OCI-LY7 (cell line): ENCODE results near the gene BMERB1. TPM values are rescaled to one million over a fixed set of nuclear protein-coding genes. Genes with fewer than 3 reads are reported as not detected.
"Not testable (repeated sequence)": the region's sequence is repeated elsewhere in the genome, so short reads cannot be mapped to it uniquely, and the experiment has no call there.

ENCODE experiments used
- BruUV-seq: library from RNA; stranded (reverse); fragments of 400-500 nt; replicated peaks from 2 replicates; lab custom pipeline; 2021; lab: Mats Ljungman, UMichigan
- CTCF ChIA-PET: fragments of 300-600 bp; sonication (Branson Sonifier 250); formaldehyde crosslinking; loops from one replicate; lab custom pipeline; 2022; ENCODE audit warnings: antibody characterized with exemption; ENCODE audit not compliant: unreplicated experiment; lab: Charles Lee
- POLR2A ChIA-PET: fragments of 300-600 bp; sonication (Branson Sonifier 250); formaldehyde crosslinking; loops from one replicate; lab custom pipeline; 2022; ENCODE audit warnings: antibody characterized with exemption; lab: Charles Lee
- DNase-seq: peaks from one replicate; pipeline ENCODE4 v3.0.0-alpha.2; 2015; ENCODE audit warnings: low spot score
- H2AFZ ChIP-seq: fragments of 200-600 bp; sonication (generic), shearing (Covaris generic); 2 replicates; pipeline ENCODE4 v1.6.1; 2014; ENCODE audit warnings: mild to moderate bottlenecking, antibody characterized with exemption, low read length, moderate library complexity
- H3K27ac ChIP-seq: fragments of 200-600 bp; sonication (generic); 2 replicates; pipeline ENCODE4 v1.5.1; 2014; ENCODE audit warnings: mixed run types, low read depth, mild to moderate bottlenecking, moderate library complexity, low read length, inconsistent platforms; ENCODE audit not compliant: poor library complexity, severe bottlenecking
- H3K36me3 ChIP-seq: fragments of 200-600 bp; sonication (generic); 2 replicates; pipeline ENCODE4 v1.6.1; 2014; ENCODE audit warnings: mild to moderate bottlenecking, antibody characterized with exemption, low read length, moderate library complexity, mixed read lengths; ENCODE audit not compliant: insufficient read depth
- H3K4me1 ChIP-seq: fragments of 200-600 bp; sonication (generic); 2 replicates; pipeline ENCODE4 v1.5.1; 2014; ENCODE audit warnings: mild to moderate bottlenecking, low read length; ENCODE audit not compliant: insufficient read depth, poor library complexity, severe bottlenecking
- H3K4me2 ChIP-seq: fragments of 200-600 bp; sonication (generic); 2 replicates; pipeline ENCODE4 v1.6.1; 2014; ENCODE audit warnings: mild to moderate bottlenecking, low read length
- H3K4me3 ChIP-seq: fragments of 200-600 bp; sonication (generic); 2 replicates; pipeline ENCODE4 v1.5.1; 2014; ENCODE audit warnings: mild to moderate bottlenecking, low read depth, low read length; ENCODE audit not compliant: poor library complexity, severe bottlenecking
- H3K79me2 ChIP-seq: fragments of 200-600 bp; sonication (generic); 2 replicates; pipeline ENCODE4 v1.6.1; 2016; ENCODE audit warnings: low read depth, mild to moderate bottlenecking, low read length, moderate library complexity, mixed read lengths; ENCODE audit not compliant: insufficient read depth
- H3K9me2 ChIP-seq: fragments of 200-600 bp; sonication (generic); 2 replicates; pipeline ENCODE4 v1.6.1; 2016; ENCODE audit warnings: mild to moderate bottlenecking, low read length, mixed read lengths; ENCODE audit not compliant: insufficient read depth
- H3K9me3 ChIP-seq: fragments of 200-600 bp; sonication (generic); 2 replicates; pipeline ENCODE4 v1.6.1; 2014; ENCODE audit warnings: mild to moderate bottlenecking, mixed run types, low read length, mixed read lengths
- H4K20me1 ChIP-seq: fragments of 200-600 bp; sonication (generic); 2 replicates; pipeline ENCODE4 v1.6.1; 2014; ENCODE audit warnings: mild to moderate bottlenecking, antibody characterized with exemption, low read length, moderate library complexity, mixed read lengths; ENCODE audit not compliant: insufficient read depth
- EZH2phosphoT487 ChIP-seq: fragments of 200-600 bp; sonication (generic); IDR thresholded peaks from 2 replicates; pipeline ENCODE4 v1.6.1; 2018; ENCODE audit warnings: low read depth, borderline replicate concordance, mild to moderate bottlenecking, mixed run types, antibody characterized with exemption, low read length, moderate library complexity, mixed read lengths
- intact Hi-C: fragments of 100-400 bp; cut with micrococcal nuclease; formaldehyde crosslinking; loops from one replicate; pipeline ENCODE4 v1.10.0; 2022; ENCODE audit not compliant: unreplicated experiment
- total RNA-seq, 2 experiments: library from RNA; depleted of rRNA in 1 of 2; stranded (reverse); fragments of >200 nt in 1 of 2; shearing (Covaris generic) in 1 of 2; gene quantifications; 2 replicates each; pipeline ENCODE4 v1.2.3, GENCODE V29; 2014 to 2022
- TF ChIP-seq, protein P1 (sequence below): fragments of 200-600 bp; sonication (generic); conservative IDR thresholded peaks from 2 replicates; pipeline ENCODE4 v1.5.1; 2014; ENCODE audit warnings: mild to moderate bottlenecking, antibody characterized with exemption, low read length, moderate library complexity, mixed read lengths

Gene BMERB1
- total RNA-seq, 2 experiments from 2014 or later, result not detected

DNA sequence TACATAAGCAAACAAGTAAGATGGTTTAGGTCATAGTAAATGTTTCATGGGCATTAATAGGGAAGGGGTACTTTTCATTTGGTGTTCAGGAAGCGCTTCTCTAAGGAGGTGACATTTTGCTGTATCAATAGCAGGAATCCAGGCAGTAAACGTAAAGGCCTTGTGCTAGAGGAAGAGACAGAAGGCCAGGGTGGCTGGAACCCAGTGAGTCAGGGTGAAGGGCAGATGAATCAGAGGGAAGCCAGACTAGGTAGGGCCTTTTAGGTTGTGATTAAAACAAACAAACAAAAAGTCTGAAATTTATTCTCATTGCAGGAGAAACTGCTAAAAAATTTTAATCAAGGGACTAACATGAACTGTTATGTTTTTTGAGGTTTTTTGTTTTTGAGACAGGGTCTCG lies 6.5 kb downstream of the BMERB1 start:
- BruUV-seq, result no TSS peak
- DNase-seq, result no peak
- H3K4me1 ChIP-seq, result no peaks in the 10 kb centered on the region
- 0 out of 2 replicates have a peak, but pooled peaks cover 4% of the 10 kb centered on the region for H3K9me3 ChIP-seq
- ChIA-PET POLR2A (no interaction called here), CTCF (no interaction called here)
- H3K4me2 ChIP-seq, result no peak overlapping the region
- no peak overlapping the region for H3K27ac ChIP-seq
- H4K20me1 ChIP-seq, result no peaks in the 10 kb centered on the region
- no peak overlapping the region for H3K4me3 ChIP-seq
- no peaks in the 10 kb centered on the region for H3K36me3 ChIP-seq
- no peak for TF ChIP-seq EZH2phosphoT487
- TF ChIP-seq, protein P1, sequence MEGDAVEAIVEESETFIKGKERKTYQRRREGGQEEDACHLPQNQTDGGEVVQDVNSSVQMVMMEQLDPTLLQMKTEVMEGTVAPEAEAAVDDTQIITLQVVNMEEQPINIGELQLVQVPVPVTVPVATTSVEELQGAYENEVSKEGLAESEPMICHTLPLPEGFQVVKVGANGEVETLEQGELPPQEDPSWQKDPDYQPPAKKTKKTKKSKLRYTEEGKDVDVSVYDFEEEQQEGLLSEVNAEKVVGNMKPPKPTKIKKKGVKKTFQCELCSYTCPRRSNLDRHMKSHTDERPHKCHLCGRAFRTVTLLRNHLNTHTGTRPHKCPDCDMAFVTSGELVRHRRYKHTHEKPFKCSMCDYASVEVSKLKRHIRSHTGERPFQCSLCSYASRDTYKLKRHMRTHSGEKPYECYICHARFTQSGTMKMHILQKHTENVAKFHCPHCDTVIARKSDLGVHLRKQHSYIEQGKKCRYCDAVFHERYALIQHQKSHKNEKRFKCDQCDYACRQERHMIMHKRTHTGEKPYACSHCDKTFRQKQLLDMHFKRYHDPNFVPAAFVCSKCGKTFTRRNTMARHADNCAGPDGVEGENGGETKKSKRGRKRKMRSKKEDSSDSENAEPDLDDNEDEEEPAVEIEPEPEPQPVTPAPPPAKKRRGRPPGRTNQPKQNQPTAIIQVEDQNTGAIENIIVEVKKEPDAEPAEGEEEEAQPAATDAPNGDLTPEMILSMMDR, result no peak
- no peak overlapping the region for H2AFZ ChIP-seq
- H3K9me2 ChIP-seq, result no peaks in the 10 kb centered on the region
- no peaks in the 10 kb centered on the region for H3K79me2 ChIP-seq
- intact Hi-C loops, result no loop called here

DNA sequence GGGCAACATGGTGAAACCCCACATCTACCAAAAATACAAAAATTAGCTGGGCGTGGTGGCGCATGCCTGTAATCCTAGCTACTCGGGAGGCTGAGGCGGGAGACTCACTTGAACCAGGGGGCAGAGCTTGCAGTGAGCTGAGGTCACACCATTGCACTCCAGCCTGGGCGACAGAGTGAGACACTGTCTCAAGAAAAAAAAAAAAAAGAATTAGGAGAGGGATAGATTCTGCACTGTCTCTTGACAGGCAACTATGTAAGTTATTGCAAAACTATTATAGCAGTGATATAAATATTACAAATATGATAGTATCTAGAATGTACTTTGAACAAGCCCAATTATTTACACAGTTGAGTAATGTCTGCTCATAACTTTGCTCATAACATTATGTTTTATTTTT lies 7.8 kb downstream of the BMERB1 start:
- H2AFZ ChIP-seq, H3K4me3 ChIP-seq, H3K9me2 ChIP-seq, H3K4me1 ChIP-seq, DNase-seq, H3K36me3 ChIP-seq, H3K27ac ChIP-seq, BruUV-seq, H3K4me2 ChIP-seq, CTCF ChIA-PET, intact Hi-C loops, H3K79me2 ChIP-seq, H4K20me1 ChIP-seq, H3K9me3 ChIP-seq: not testable (repeated sequence)
- POLR2A ChIA-PET, result interaction anchor here (0.6 kb wide), 1 partner anchor 21 kb away, joined by 3 read pairs; no protein-coding TSS in a partner anchor

DNA sequence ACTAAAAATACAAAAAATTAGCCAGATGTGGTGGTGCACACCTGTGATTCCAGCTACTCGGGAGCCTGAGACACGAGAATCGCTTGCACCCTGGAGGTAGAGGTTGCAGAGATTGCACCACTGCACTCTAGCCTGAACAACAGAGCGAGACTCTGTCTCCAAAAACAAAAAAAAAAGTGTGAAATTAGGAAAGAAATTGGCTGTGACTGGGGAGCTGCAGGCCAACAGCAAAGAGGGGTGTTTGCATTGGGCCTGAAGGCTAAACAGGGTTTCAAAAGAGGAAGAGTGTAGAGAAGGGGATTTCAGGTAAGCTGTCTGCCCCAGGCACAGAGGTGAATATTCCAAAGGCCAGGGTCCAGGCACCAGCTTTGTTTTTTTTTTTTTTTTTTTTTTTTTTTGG lies 9.4 kb downstream of the BMERB1 start:
- no peaks in the 10 kb centered on the region for H3K36me3 ChIP-seq
- H2AFZ ChIP-seq, result no peak overlapping the region
- intact Hi-C loops, result no loop called here
- ChIA-PET POLR2A (no interaction called here), CTCF (no interaction called here)
- BruUV-seq, result no TSS peak
- no peaks in the 10 kb centered on the region for H4K20me1 ChIP-seq
- TF ChIP-seq EZH2phosphoT487, result no peak
- TF ChIP-seq, protein P1, result no peak
- H3K4me1 ChIP-seq, result no peaks in the 10 kb centered on the region
- DNase-seq, result no peak
- no peak overlapping the region for H3K4me2 ChIP-seq
- no peaks in the 10 kb centered on the region for H3K79me2 ChIP-seq
- H3K4me3 ChIP-seq, result no peak overlapping the region
- H3K27ac ChIP-seq, result no peak overlapping the region
- no peaks in the 10 kb centered on the region for H3K9me2 ChIP-seq
- H3K9me3 ChIP-seq, result 0 out of 2 replicates have a peak, but pooled peaks cover 4% of the 10 kb centered on the region
